Left hindlimb (tissue), 1 donor: Measurements from ENCODE around the gene IRS4.
A peak's percentile ranks its signal among the peaks of the same experiment; 100 is the strongest.

Experiments
- DNase-seq: peaks from one replicate; pipeline ENCODE4 v3.0.0-alpha.2; 2018

The IRS4 gene

GRCh38 chrX:108736509-108737479, at the start of gene IRS4:
TSS of gene IRS4 (minus strand) at chrX:108736563.
- peak; percentile 35 for DNase-seq

- DNase-seq: no peak
Observed at GRCh38 chrX:108772549-108772948, 36.2 kb upstream of the IRS4 start.

GRCh38 chrX:108763559-108763958, 27.2 kb upstream of the IRS4 start:
- DNase-seq: no peak

GRCh38 chrX:108740299-108740774, 4.0 kb upstream of the IRS4 start:
- no peak for DNase-seq

- no peak for DNase-seq
Observed at GRCh38 chrX:108737754-108738153, 1.4 kb upstream of the IRS4 start.

- peak; percentile 30 for DNase-seq
Observed at GRCh38 chrX:108735679-108736508, 469 bp downstream of the IRS4 start.

- DNase-seq: no peak
Observed at GRCh38 chrX:108735091-108735678, 1.2 kb downstream of the IRS4 start.

GRCh38 chrX:108734426-108734825, 1.9 kb downstream of the IRS4 start:
- DNase-seq: no peak

- DNase-seq: no peak
Observed at GRCh38 chrX:108732630-108733321, 3.6 kb downstream of the IRS4 start.

- no peak for DNase-seq
Observed at GRCh38 chrX:108731153-108731552, 5.2 kb downstream of the IRS4 start.

- DNase-seq: no peak
Observed at GRCh38 chrX:108726748-108727147, 9.6 kb downstream of the IRS4 start.

- DNase-seq: no peak
Observed at GRCh38 chrX:108722561-108722960, 13.8 kb downstream of the IRS4 start.

- no peak for DNase-seq
Observed at GRCh38 chrX:108712886-108713285, 23.5 kb downstream of the IRS4 start.

GRCh38 chrX:108704839-108705238, 31.5 kb downstream of the IRS4 start:
- no peak for DNase-seq

- DNase-seq: no peak
Observed at GRCh38 chrX:108702530-108702929, 33.8 kb downstream of the IRS4 start.

- no peak for DNase-seq
Observed at GRCh38 chrX:108701633-108702032, 34.7 kb downstream of the IRS4 start.

GRCh38 chrX:108699368-108699767, 37.0 kb downstream of the IRS4 start:
- no peak for DNase-seq

GRCh38 chrX:108696690-108697089, 39.7 kb downstream of the IRS4 start:
- DNase-seq: no peak
